ENCODE data around the gene TAF4. TPM values are rescaled to one million over a fixed set of nuclear protein-coding genes. Genes with fewer than 3 reads are reported as not detected.

TAF4 gene
- total and polyA plus RNA-seq, 2 of the 13 experiments (the other 11 are each of a cell fraction or from before 2014, with no cell fraction given): 5.9 to 12.0 TPM

- TF ChIP-seq ZNF776 (CRISPR knock-in tag; IDR thresholded peaks at IDR 0.05) (peak; percentile 33; the same call in 1 of the 2 replicates), HOXA7 (CRISPR knock-in tag; IDR thresholded peaks at IDR 0.05) (no peak), NFKB2 (CRISPR knock-in tag; IDR thresholded peaks at IDR 0.05; ENCODE audit: borderline replicate concordance) (0 out of 2 replicates have a peak, but pooled peaks have one; percentile 9), PLRG1 (conservative IDR thresholded peaks at IDR 0.05) (no peak), TEAD2 (CRISPR knock-in tag; IDR thresholded peaks at IDR 0.05) (no peak), ZNF558 (CRISPR knock-in tag; IDR thresholded peaks at IDR 0.05; ENCODE audit: borderline replicate concordance) (no peak; the same call in 1 of the 2 replicates), SALL1 (CRISPR knock-in tag; IDR thresholded peaks at IDR 0.05) (peak; percentile 21; the same call in 1 of the 2 replicates), HHEX (CRISPR knock-in tag; IDR thresholded peaks at IDR 0.05) (no peak), PITX1 (CRISPR knock-in tag; IDR thresholded peaks at IDR 0.05) (no peak), ZBTB10 (CRISPR knock-in tag; IDR thresholded peaks at IDR 0.05; ENCODE audit: borderline replicate concordance) (no peak; the same call in 1 of the 2 replicates), ZBTB34 (CRISPR knock-in tag; IDR thresholded peaks at IDR 0.05) (no peak), NFRKB (IDR thresholded peaks at IDR 0.05) (no peak), MAF1 (CRISPR knock-in tag; IDR thresholded peaks at IDR 0.05; ENCODE audit: borderline replicate concordance) (no peak), ZNF382 (CRISPR knock-in tag; IDR thresholded peaks at IDR 0.05; ENCODE audit: borderline replicate concordance) (no peak), FOXK2 (IDR thresholded peaks at IDR 0.05) (no peak)
- TF ChIP-seq, protein P1, sequence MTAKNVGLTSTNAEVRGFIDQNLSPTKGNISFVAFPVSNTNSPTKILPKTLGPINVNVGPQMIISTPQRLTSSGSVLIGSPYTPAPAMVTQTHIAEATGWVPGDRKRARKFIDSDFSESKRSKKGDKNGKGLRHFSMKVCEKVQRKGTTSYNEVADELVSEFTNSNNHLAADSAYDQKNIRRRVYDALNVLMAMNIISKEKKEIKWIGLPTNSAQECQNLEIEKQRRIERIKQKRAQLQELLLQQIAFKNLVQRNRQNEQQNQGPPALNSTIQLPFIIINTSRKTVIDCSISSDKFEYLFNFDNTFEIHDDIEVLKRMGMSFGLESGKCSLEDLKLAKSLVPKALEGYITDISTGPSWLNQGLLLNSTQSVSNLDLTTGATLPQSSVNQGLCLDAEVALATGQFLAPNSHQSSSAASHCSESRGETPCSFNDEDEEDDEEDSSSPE (CRISPR knock-in tag; IDR thresholded peaks at IDR 0.05): 0 out of 2 replicates have a peak, but pooled peaks have one; percentile 22
- TF ChIP-seq, protein P2, sequence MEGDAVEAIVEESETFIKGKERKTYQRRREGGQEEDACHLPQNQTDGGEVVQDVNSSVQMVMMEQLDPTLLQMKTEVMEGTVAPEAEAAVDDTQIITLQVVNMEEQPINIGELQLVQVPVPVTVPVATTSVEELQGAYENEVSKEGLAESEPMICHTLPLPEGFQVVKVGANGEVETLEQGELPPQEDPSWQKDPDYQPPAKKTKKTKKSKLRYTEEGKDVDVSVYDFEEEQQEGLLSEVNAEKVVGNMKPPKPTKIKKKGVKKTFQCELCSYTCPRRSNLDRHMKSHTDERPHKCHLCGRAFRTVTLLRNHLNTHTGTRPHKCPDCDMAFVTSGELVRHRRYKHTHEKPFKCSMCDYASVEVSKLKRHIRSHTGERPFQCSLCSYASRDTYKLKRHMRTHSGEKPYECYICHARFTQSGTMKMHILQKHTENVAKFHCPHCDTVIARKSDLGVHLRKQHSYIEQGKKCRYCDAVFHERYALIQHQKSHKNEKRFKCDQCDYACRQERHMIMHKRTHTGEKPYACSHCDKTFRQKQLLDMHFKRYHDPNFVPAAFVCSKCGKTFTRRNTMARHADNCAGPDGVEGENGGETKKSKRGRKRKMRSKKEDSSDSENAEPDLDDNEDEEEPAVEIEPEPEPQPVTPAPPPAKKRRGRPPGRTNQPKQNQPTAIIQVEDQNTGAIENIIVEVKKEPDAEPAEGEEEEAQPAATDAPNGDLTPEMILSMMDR (CRISPR knock-in tag; IDR thresholded peaks at IDR 0.05): no peak; the same call in 1 of the 2 replicates
- TF ChIP-seq, protein P3, sequence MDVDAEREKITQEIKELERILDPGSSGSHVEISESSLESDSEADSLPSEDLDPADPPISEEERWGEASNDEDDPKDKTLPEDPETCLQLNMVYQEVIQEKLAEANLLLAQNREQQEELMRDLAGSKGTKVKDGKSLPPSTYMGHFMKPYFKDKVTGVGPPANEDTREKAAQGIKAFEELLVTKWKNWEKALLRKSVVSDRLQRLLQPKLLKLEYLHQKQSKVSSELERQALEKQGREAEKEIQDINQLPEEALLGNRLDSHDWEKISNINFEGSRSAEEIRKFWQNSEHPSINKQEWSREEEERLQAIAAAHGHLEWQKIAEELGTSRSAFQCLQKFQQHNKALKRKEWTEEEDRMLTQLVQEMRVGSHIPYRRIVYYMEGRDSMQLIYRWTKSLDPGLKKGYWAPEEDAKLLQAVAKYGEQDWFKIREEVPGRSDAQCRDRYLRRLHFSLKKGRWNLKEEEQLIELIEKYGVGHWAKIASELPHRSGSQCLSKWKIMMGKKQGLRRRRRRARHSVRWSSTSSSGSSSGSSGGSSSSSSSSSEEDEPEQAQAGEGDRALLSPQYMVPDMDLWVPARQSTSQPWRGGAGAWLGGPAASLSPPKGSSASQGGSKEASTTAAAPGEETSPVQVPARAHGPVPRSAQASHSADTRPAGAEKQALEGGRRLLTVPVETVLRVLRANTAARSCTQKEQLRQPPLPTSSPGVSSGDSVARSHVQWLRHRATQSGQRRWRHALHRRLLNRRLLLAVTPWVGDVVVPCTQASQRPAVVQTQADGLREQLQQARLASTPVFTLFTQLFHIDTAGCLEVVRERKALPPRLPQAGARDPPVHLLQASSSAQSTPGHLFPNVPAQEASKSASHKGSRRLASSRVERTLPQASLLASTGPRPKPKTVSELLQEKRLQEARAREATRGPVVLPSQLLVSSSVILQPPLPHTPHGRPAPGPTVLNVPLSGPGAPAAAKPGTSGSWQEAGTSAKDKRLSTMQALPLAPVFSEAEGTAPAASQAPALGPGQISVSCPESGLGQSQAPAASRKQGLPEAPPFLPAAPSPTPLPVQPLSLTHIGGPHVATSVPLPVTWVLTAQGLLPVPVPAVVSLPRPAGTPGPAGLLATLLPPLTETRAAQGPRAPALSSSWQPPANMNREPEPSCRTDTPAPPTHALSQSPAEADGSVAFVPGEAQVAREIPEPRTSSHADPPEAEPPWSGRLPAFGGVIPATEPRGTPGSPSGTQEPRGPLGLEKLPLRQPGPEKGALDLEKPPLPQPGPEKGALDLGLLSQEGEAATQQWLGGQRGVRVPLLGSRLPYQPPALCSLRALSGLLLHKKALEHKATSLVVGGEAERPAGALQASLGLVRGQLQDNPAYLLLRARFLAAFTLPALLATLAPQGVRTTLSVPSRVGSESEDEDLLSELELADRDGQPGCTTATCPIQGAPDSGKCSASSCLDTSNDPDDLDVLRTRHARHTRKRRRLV (CRISPR knock-in tag; IDR thresholded peaks at IDR 0.05): peak; percentile 31; the same call in 1 of the 2 replicates
Measured at GRCh38 chr20:62066339-62066982, 780 bp upstream of the TAF4 start (continued).

Measured in HepG2 (cell line).